H9 (cell line): Measurements from ENCODE around the gene MYO5C. TPM values are rescaled to one million over a fixed set of nuclear protein-coding genes. Genes with fewer than 3 reads are reported as not detected.

ENCODE experiments used
- DNase-seq: peaks from one replicate; pipeline ENCODE4 v3.0.0-alpha.2; 2017
- H2AFZ ChIP-seq: one replicate; pipeline ENCODE4 v1.6.1; 2013; ENCODE audit warnings: mild to moderate bottlenecking, low read length, control low read depth, moderate library complexity
- H2AK5ac ChIP-seq: 2 replicates; pipeline ENCODE4 v1.6.1; 2013; ENCODE audit warnings: low read length, control low read depth, mixed read lengths; ENCODE audit not compliant: insufficient read length
- H2BK120ac ChIP-seq: one replicate; pipeline ENCODE4 v1.6.1; 2013; ENCODE audit warnings: low read depth, mild to moderate bottlenecking, low read length, control low read depth, inconsistent platforms; ENCODE audit not compliant: poor library complexity, severe bottlenecking
- H2BK12ac ChIP-seq: 2 replicates; pipeline ENCODE4 v1.6.1; 2013; ENCODE audit warnings: low read length, control low read depth, mixed read lengths, low read depth; ENCODE audit not compliant: insufficient read length
- H2BK15ac ChIP-seq: 2 replicates; pipeline ENCODE4 v1.6.1; 2013; ENCODE audit warnings: low read depth, low read length, control low read depth
- H2BK20ac ChIP-seq: one replicate; pipeline ENCODE4 v1.6.1; 2013; ENCODE audit warnings: low read depth, mild to moderate bottlenecking, low read length, control low read depth, inconsistent platforms; ENCODE audit not compliant: poor library complexity, severe bottlenecking
- H2BK5ac ChIP-seq: 2 replicates; pipeline ENCODE4 v1.6.1; 2013; ENCODE audit warnings: low read length, control low read depth, mixed read lengths; ENCODE audit not compliant: insufficient read length
- H3K14ac ChIP-seq: 2 replicates; pipeline ENCODE4 v1.6.1; 2013; ENCODE audit warnings: low read length, control low read depth; ENCODE audit not compliant: insufficient read depth
- H3K18ac ChIP-seq: 2 replicates; pipeline ENCODE4 v1.6.1; 2013; ENCODE audit warnings: low read depth, mild to moderate bottlenecking, mixed read lengths, low read length, control low read depth; ENCODE audit not compliant: insufficient read length
- H3K23ac ChIP-seq: 2 replicates; pipeline ENCODE4 v1.6.1; 2013; ENCODE audit warnings: low read length, control low read depth, mixed read lengths, low read depth; ENCODE audit not compliant: insufficient read length
- H3K23me2 ChIP-seq: 2 replicates; pipeline ENCODE4 v1.6.1; 2013; ENCODE audit warnings: low read depth, mild to moderate bottlenecking, mixed read lengths, low read length, control low read depth; ENCODE audit not compliant: insufficient read length, poor library complexity, severe bottlenecking
- H3K27ac ChIP-seq: 2 replicates; pipeline ENCODE4 v1.5.1; 2013; ENCODE audit warnings: low read length, control low read depth, mixed read lengths, low read depth; ENCODE audit not compliant: insufficient read length
- H3K27me3 ChIP-seq: 2 replicates; pipeline ENCODE4 v1.6.1; 2013; ENCODE audit warnings: low read length, control low read depth, inconsistent platforms; ENCODE audit not compliant: insufficient read depth
- H3K4ac ChIP-seq: 2 replicates; pipeline ENCODE4 v1.6.1; 2013; ENCODE audit warnings: low read depth, mild to moderate bottlenecking, control low read depth, inconsistent platforms, low read length, moderate library complexity
- H3K4me1 ChIP-seq: 2 replicates; pipeline ENCODE4 v1.6.1; 2013; ENCODE audit warnings: low read length, control low read depth, inconsistent platforms; ENCODE audit not compliant: insufficient read depth
- H3K4me2 ChIP-seq: 2 replicates; pipeline ENCODE4 v1.6.1; 2013; ENCODE audit warnings: low read length, control low read depth, mixed read lengths; ENCODE audit not compliant: insufficient read length, insufficient read depth
- H3K56ac ChIP-seq: 2 replicates; pipeline ENCODE4 v1.6.1; 2013; ENCODE audit warnings: low read depth, mild to moderate bottlenecking, mixed read lengths, low read length, control low read depth; ENCODE audit not compliant: insufficient read length
- H3K79me1 ChIP-seq: 2 replicates; pipeline ENCODE4 v1.6.1; 2013; ENCODE audit warnings: low read depth, mild to moderate bottlenecking, moderate library complexity, low read length, control low read depth, inconsistent platforms; ENCODE audit not compliant: insufficient read depth, poor library complexity, severe bottlenecking
- H3K79me2 ChIP-seq: 2 replicates; pipeline ENCODE4 v1.6.1; 2013; ENCODE audit warnings: low read length, control low read depth, inconsistent platforms; ENCODE audit not compliant: insufficient read depth
- H3K9ac ChIP-seq: 2 replicates; pipeline ENCODE4 v1.6.1; 2013; ENCODE audit warnings: low read length, control low read depth, mixed read lengths; ENCODE audit not compliant: insufficient read length; ENCODE audit errors: extremely low read depth
- H3K9me3 ChIP-seq: one replicate; pipeline ENCODE4 v1.6.1; 2013; ENCODE audit warnings: low read depth, low read length, inconsistent platforms; ENCODE audit not compliant: control insufficient read depth
- H3T11ph ChIP-seq: one replicate; pipeline ENCODE4 v1.6.1; 2013; ENCODE audit warnings: mild to moderate bottlenecking, low read length, control low read depth, inconsistent platforms
- H4K20me1 ChIP-seq: one replicate; pipeline ENCODE4 v1.6.1; 2013; ENCODE audit not compliant: control insufficient read depth, insufficient read length, insufficient read depth
- H4K5ac ChIP-seq: 2 replicates; pipeline ENCODE4 v1.6.1; 2013; ENCODE audit warnings: low read depth, mild to moderate bottlenecking, mixed read lengths, low read length, control low read depth; ENCODE audit not compliant: insufficient read length
- H4K8ac ChIP-seq: replicated peaks from 2 replicates; pipeline ENCODE4 v1.6.1; 2013; ENCODE audit warnings: low read length, control low read depth, mixed read lengths, low read depth; ENCODE audit not compliant: insufficient read length
- H4K91ac ChIP-seq: 2 replicates; pipeline ENCODE4 v1.6.1; 2013; ENCODE audit warnings: low read depth, mild to moderate bottlenecking, moderate library complexity, mixed read lengths, low read length, control low read depth; ENCODE audit not compliant: insufficient read length
- H3K27ac Mint-ChIP-seq, 3 experiments: 2 replicates in 2 of 3; 3 replicates in 1 of 3; pipeline ENCODE4 v1.8.0; 2020 to 2021; ENCODE audit warnings: mixed read lengths in 3 of 3, mild to moderate bottlenecking in 1 of 3, moderate library complexity in 1 of 3
- H3K27me3 Mint-ChIP-seq: 2 replicates; pipeline ENCODE4 v1.8.0; 2021; ENCODE audit warnings: low read depth, mild to moderate bottlenecking, moderate library complexity, mixed read lengths
- H3K36me3 Mint-ChIP-seq, 3 experiments: 2 replicates in 2 of 3; 3 replicates in 1 of 3; pipeline ENCODE4 v1.8.0; 2020 to 2021; ENCODE audit warnings: low read depth in 3 of 3, mixed read lengths in 3 of 3; ENCODE audit not compliant: insufficient read depth in 1 of 3
- H3K4me1 Mint-ChIP-seq, 2 experiments: 2 replicates each; pipeline ENCODE4 v1.8.0; 2020; ENCODE audit warnings: mixed read lengths in 2 of 2
- H3K4me3 Mint-ChIP-seq, 2 experiments: 2 replicates in 1 of 2; 3 replicates in 1 of 2; pipeline ENCODE4 v1.8.0; 2020 to 2021; ENCODE audit warnings: mild to moderate bottlenecking in 2 of 2, mixed read lengths in 2 of 2, moderate library complexity in 1 of 2
- H3K9me3 Mint-ChIP-seq, 2 experiments: 2 replicates in 1 of 2; 3 replicates in 1 of 2; pipeline ENCODE4 v1.8.0; 2020; ENCODE audit warnings: mild to moderate bottlenecking in 2 of 2, mixed read lengths in 2 of 2, moderate library complexity in 1 of 2
- WGBS: extraction: QIAGEN DNeasy Blood & Tissue Kit; methylation state at CpG from one replicate; pipeline ENCODE4 v1.1.7; 2013; ENCODE audit warnings: missing lambda C conversion rate, low lambda C conversion rate, mixed read lengths; ENCODE audit not compliant: insufficient read length; ENCODE audit errors: extremely low coverage; 5-methylcytosine and 5-hydroxymethylcytosine counted together
- total RNA-seq: library from RNA; stranded (reverse); gene quantifications from 2 replicates; pipeline ENCODE4 v1.2.1, GENCODE V29; 2021
- TF ChIP-seq, protein P1 (sequence below): fragments of 200-600 bp; sonication (generic); conservative IDR thresholded peaks from 3 replicates; pipeline ENCODE4 v1.8.0; 2021; ENCODE audit warnings: antibody characterized with exemption, mild to moderate bottlenecking

The MYO5C gene
- total RNA-seq, 1 experiment from 2014 or later = 22.2 TPM

DNA sequence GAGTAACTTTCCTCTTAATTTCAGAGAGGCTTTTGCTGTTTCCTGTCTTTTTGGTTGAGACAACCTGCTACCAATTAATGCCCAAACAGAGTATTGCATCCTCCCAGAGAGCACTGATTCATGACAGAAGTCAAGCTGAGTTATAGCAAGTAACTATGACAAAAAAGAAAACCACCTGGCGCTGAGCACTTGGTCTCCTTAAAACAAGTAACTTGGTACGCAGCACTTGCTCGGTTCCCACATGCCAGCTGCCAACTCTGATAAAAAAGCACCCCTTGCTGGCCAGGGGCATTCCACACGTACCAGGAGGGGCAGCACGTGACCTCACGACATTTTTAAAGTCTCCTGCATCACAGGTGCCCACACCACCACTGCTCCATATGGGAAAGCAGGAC is 13.5 kb upstream of the MYO5C start:
- peak overlapping the region; percentile 89 for H4K8ac ChIP-seq
- H2BK5ac ChIP-seq = no peak overlapping the region
- H4K91ac ChIP-seq = no peak overlapping the region
- Mint-ChIP-seq H3K27me3 (no peaks in the 10 kb centered on the region), H3K9me3 (peaks cover 0 to 2% of the 10 kb centered on the region in 2 experiments; a peak in 1 of 5 replicates), H3K27ac (no peak overlapping the region), H3K4me3 (no peak overlapping the region), H3K4me1 (peaks cover 0 to 4% of the 10 kb centered on the region in 2 experiments; a peak in 1 of 4 replicates), H3K36me3 (0 out of 7 replicates have a peak, but pooled peaks cover 0 to 2% (median 0%) of the 10 kb centered on the region in 3 experiments)
- H3K23ac ChIP-seq = no peak overlapping the region
- H3K4me2 ChIP-seq = no peak overlapping the region
- no peak overlapping the region for H3K9ac ChIP-seq
- H2AK5ac ChIP-seq = no peak overlapping the region
- H3K56ac ChIP-seq = no peak overlapping the region
- H2BK120ac ChIP-seq = peak overlapping the region; percentile 80
- H3T11ph ChIP-seq = no peak overlapping the region
- H3K9me3 ChIP-seq = no peaks in the 10 kb centered on the region
- H3K27me3 ChIP-seq = no peaks in the 10 kb centered on the region
- no peaks in the 10 kb centered on the region for H3K4me1 ChIP-seq
- H2BK12ac ChIP-seq = no peak overlapping the region
- H3K79me1 ChIP-seq = no peaks in the 10 kb centered on the region
- H4K20me1 ChIP-seq = no peaks in the 10 kb centered on the region
- no peaks in the 10 kb centered on the region for H3K23me2 ChIP-seq
- WGBS = no CpG with 5 or more reads among the region's 6 CpGs
- no peak for DNase-seq
- no peak overlapping the region for H3K14ac ChIP-seq
- TF ChIP-seq, protein P1, sequence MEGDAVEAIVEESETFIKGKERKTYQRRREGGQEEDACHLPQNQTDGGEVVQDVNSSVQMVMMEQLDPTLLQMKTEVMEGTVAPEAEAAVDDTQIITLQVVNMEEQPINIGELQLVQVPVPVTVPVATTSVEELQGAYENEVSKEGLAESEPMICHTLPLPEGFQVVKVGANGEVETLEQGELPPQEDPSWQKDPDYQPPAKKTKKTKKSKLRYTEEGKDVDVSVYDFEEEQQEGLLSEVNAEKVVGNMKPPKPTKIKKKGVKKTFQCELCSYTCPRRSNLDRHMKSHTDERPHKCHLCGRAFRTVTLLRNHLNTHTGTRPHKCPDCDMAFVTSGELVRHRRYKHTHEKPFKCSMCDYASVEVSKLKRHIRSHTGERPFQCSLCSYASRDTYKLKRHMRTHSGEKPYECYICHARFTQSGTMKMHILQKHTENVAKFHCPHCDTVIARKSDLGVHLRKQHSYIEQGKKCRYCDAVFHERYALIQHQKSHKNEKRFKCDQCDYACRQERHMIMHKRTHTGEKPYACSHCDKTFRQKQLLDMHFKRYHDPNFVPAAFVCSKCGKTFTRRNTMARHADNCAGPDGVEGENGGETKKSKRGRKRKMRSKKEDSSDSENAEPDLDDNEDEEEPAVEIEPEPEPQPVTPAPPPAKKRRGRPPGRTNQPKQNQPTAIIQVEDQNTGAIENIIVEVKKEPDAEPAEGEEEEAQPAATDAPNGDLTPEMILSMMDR = no peak
- no peak overlapping the region for H3K4ac ChIP-seq
- no peak overlapping the region for H2AFZ ChIP-seq
- no peak overlapping the region for H4K5ac ChIP-seq
- no peaks in the 10 kb centered on the region for H3K79me2 ChIP-seq
- H3K27ac ChIP-seq = no peak overlapping the region
- H2BK15ac ChIP-seq = no peak overlapping the region
- no peak overlapping the region for H2BK20ac ChIP-seq
- H3K18ac ChIP-seq = no peak overlapping the region
